NCI-H187 (cell line): Measurements from ENCODE around the gene MBTD1.
"Not testable (repeated sequence)": the region's sequence is repeated elsewhere in the genome, so short reads cannot be mapped to it uniquely, and the experiment has no call there.

Experiments
- DNase-seq, 2 experiments: peaks; one replicate each; lab custom pipeline; 2025; lab: John Stamatoyannopoulos, UW

The MBTD1 gene

DNA sequence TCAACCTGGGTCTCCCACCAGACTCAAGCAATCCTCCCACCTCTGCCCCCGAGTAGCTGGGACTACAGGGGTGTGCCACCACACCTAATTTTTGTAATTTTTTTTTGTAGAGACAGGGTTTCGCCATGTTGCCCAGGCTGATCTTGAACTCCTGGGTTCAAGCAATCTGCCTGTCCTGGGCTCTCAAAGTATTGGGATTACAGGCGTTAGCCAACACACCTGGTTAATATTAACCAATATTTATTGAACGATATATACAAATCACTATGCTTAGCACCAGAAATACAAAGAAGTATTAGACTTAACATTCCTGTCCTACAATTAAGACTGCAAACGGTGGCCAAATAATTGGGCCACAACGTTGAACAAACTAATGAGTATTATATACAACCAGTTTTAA, 4.2 kb downstream of the MBTD1 start:
- no peak for DNase-seq

DNA sequence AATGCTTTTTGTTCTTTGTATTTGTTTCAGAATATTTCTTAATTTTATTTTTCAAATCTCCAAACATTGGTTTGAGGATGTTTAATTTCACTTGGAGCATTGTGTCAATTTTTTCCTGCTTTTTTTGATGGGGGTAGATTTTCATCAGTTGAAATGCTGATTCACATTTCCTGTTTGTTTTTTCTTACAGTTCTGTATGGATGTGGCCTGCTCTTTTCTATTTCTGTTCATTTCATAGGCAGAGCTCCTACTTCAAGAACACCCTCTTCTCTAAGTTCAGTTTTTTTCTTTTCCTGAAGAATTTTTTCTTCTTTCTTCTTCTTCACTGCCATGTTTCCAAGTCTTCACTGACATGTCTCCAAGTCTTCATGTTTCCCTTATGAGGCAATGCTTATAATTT, 8.8 kb downstream of the MBTD1 start:
- DNase-seq = no peak

DNA sequence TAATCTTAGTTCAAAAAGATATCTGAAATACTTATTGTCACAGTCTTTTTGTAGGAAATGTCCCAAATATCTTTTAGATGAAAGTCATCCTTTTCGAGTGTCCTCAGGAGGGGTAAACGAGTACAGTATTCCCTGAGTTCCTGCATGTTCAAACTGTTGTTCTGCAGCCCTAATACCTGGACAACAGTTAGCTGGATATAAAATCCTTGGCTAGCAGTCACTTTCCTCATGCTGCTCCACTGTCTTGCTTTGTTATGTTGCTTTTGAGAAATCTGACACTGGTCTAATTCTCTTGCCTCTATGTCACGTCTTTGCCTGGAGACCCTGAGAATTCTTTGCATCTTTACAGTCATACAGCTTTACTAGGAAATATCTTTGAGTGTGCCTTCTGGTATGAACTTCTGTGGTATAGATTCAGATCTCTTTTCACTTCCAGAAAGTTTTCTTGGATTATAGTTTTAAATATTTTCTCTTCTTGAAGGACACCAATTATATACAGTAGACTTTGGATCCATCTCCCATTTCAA, 9.5 kb downstream of the MBTD1 start:
- no peak for DNase-seq

DNA sequence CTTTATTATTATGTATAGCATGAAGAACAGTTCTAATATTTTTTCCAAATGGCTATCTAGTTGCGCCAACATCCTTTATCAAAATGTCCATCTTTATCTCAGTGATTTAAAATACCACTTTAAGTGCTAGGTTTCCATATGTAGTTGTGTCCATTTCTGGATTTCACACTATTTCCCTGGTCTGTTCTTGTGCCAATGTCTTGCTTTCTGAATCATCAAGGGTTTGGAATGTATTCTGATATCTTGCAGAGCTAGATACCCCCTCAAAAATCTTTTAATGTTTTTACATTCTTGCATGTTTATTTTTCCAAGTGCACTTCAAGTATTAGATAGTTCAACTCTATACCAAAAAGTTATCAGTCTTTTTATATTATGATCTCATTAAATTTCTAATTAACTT, 14.3 kb downstream of the MBTD1 start:
- no peak for DNase-seq

DNA sequence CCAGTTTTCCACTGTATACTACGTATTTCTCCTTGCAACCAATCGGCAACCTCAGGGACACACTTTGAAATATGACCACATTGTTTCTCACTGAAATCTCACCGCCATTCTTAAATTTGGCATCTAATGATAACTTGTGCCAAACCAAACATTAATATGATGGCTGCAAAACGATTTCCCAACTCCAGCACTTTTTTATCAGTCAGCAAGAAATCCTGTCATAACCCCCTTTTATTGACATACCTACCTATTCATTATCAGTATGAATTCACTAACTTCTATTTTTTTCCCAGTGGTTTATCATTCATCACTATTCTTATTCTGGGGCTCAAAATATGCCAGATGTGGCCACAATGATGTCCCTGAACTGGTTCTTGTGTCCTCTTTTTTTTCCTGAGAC, 15.8 kb downstream of the MBTD1 start:
- no peak for DNase-seq

DNA sequence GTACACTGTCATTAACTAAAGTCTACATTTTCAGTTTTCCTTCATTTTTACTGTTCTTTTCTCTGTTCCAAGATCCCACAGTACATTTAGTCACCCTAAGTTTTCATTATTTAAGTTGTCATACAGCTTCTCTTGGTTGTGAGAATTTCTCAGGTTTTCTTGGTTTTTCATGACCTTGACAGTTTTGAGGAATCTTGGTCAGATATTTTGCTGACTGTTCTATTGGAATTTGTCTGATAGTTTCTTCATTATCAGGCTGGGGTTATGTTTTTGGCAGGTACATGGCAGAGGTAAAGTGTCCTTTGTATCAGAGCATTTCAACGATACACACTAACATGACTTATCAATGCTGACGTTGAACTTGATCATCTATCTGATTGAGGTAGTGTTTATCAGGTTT, 19.6 kb downstream of the MBTD1 start:
- no peak for DNase-seq

DNA sequence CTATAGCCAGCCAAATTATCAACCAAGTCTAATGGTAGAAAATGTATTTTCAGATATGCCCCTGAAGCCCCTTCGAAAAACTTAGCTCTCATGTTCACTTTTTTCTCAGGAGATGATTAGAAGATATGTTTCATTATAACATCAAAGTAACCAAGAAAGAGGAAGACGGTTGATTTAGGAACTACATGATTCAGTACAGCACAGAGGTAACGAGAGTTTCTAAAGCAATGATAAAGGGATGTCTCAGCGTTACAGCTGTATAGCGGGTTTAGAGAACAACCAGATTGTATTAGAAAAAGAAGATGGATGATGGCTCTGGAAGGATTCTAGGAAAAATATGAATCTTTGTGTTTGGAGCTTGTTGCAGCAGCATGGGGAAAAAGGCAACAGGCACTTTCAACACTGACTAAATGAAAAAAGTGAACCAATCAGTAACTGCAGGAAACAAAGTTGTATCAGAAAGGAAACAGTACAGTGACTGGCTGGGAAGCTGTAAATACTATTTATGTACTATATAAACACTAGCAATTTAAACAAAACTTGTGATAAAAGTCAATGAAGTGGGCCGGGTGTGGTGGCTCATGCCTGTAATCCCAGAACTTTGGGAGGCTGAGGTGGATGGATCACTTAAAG, 21.5 kb downstream of the MBTD1 start:
- no peak for DNase-seq

DNA sequence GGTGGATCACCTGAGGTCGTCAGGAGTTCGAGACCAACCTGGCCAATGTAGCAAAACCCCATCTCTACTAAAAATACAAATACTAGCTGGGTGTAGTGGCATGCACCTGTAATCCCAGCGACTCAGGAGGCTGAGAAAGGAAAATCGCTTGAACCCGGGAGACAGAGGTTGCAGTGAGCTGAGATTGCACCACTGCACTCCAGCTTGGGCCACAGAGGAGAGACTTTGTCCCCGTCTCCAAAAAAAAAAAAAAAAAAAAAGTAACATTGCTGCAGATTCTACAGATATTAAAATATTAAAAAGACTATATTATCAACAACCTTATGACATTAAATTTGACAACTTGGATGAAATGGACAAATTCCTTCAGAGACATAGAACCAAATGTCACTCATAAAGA, 25.7 kb downstream of the MBTD1 start:
- no peak for DNase-seq

DNA sequence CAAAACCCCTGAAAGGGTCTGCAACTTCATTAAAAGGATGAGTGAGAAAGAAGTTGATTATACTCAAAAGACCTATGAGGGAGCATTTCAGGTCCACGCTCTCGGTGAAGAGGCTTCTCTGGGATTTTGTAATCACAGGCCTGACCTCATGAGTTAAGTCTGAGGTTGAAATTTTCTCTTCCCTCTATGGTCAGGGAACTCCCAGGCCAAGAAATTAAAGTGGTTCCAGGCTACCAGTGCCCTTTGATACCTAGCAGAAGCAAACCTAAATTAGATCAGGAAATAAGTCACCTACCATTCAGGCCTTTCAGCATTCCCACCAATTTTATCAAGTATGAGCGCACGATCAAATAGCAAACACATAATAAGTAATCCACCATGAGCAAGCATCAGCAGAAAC, 27.9 kb downstream of the MBTD1 start:
- DNase-seq = no peak

DNA sequence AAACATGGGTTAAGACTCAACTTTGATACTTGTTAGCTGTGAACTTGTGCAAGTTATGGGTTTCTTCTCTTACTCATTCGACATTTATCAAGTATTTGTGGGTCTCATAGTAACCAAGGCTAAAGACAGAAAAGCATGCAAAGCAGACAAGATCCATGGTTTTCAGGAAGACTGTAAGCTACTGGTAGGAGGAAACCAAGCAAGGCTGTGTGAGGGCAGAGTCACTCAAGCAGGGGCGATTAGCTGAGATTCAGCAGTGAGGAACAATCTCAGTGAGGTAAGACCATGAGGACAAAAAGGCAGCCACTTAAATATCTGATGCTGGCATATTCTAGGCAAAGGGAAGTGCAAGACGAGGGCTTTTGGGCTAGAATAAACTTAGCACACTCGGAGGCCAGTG, 29.5 kb downstream of the MBTD1 start:
- no peak for DNase-seq

DNA sequence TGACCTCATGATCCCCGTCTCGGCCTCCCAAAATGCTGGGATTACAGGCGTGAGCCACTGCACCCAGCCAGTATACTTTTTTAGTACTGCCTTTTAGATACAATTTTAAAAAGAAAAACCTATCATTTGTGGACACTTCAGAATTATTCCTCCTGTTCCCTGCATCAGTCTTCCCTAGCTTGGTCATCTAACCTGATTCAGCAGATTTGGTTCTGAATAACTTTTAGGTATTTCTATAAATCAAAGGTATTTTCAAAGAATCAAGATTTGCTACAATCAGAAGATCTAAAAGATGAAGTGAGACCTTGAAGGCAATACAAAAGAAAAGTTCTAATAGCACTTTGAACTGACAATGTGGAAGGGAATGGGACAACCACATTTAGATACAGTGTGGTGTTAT, 30.0 kb downstream of the MBTD1 start:
- DNase-seq = no peak

DNA sequence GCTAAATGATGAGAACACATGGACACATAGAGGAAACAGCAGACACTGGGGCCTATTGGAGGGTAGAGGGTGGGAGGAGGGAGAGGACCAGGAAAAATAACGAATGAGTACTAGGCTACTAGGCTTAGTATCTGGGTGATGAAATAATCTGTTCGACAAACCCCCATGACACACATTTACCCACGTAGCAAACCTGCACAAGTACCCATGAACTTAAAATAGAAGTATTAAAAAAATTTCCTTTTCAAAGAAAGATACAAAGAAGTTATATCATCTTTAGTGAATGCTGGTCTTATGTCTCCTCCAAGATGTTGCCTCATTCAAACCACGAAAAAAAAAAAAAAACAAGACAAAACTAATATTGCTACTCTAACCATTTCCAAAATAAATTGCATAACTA, 31.7 kb downstream of the MBTD1 start:
- no peak for DNase-seq

DNA sequence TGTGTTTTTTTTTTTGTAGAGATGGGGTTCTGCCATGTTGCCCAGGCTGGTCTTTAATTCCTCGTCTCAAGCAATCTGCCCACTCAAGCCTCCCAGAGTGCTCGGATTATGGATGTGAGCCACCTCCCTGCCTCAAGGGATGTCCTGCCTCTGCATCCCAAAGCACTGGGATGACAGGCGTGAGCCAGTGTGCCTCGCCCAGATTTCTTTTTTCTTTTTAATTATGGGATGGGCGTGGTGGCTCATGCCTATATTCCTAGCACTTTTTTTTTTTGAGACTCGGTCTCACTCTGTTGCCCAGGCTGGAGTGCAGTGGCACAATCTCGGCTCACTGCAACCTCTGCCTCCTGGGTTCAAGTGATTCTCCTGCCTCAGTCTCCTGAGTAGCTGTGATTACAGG, 34.3 kb downstream of the MBTD1 start:
- DNase-seq = not testable (repeated sequence)

DNA sequence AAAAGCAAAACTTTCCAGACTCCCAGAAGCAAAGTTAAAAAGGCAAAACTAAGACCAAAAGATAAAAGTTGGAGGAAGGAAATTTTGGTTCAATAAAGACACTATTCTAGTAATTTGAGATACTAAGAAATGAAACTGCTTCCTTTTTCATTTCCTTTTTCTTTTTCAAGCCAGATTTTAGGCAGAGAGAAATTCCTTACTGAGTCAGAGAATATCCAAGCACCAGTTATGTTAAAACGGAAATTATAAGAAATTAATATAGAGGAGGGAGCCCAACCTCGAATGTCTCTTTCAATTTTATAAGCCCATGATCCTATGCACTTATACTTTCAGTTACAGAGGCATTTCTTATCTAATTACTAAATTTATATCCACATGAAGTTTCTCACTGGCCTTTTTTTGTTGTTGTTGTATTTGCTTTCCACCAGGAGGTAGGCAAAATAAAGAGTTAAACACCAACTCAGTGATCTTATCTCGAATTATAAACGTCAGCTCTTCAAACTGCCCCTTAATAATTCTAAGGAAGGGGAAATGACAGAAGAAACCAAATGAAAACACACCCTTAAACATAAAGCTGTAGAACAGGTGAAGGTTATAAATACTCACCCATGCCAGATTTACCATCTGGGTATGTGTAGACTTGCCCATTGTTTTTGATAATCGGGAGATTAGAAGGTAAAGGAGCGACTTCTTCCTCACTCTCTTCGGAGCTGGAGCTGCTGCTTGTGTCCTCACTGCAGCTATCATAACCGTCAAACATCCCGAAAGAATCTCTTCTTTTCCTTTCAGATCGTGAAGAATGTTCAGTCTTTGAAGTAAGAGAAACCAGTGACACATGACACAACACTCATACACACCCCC, 35.2 kb downstream of the MBTD1 start:
- no peak for DNase-seq

DNA sequence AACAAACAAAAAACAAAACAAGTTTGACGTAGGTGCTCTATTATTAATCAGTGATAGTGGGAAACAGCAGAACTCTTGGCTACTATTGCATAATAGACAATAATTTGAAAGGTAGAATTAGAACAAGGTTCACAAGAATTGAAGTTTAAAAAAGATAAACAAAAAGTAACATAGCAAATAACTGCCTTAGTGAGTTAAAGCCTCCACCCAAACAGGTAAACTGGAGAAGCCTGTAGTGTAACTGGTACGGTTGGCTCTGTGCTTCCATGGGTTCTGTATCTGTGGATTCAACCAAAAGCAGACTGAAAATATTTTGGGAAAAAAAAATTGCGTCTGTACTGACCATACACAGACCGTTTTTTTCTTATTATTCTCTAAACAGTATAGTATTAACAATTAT, 38.5 kb downstream of the MBTD1 start:
- no peak for DNase-seq

DNA sequence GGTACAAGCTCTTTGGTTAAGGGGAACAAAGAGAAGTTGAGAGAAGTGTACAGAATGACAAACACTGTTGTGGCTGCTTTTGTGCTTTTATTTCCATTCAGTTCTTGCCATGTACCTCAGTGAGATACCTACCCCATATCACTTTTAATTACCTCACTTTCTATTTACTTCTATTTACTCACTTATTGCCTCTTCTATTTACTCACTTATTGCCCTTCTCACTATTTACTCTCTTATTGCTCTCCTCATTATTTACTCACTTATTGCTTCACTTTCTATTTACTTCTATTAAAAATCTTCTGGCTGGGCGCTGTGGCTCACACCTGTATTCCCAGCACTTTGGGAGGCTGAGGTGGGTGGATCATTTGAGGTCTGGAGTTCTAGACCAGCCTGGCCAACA, 41.9 kb downstream of the MBTD1 start:
- no peak for DNase-seq

DNA sequence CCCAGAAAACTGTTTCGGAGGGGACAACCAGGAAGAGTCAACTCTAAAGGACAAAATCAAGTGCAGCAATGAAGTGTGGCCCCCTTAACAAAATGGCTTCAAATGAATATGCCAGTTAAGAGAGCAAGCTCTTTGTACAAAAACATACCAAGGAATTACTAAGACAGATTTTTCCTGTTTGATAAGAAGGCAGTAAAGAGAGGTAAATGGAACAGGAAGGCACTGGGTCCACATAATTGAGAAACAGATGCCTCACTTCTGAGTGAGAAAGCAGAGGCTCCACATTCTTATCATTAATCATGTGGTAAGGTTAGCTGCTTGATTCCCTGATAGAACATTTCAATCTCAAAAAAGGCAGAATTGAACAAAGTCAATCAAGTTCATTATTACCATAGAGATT, 44.9 kb downstream of the MBTD1 start:
- no peak for DNase-seq

DNA sequence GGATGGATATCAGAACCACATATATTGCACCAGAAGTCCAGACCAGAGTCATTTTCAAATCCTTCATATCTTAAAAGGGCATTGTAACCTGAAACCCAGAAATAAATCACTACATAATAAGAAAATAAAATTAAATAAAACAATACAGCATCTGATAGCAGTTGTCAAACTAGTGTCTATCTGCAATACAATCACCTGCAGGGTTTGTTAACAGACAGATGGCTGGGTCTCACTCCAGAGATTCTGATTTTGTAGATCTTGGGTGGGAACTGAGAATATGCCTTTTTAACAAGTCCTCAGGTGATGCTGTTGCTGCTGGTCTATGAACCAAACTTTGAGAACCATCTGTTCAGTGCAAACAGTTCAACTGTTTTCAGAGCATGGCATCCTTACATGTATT, 56.0 kb downstream of the MBTD1 start:
- DNase-seq = no peak

DNA sequence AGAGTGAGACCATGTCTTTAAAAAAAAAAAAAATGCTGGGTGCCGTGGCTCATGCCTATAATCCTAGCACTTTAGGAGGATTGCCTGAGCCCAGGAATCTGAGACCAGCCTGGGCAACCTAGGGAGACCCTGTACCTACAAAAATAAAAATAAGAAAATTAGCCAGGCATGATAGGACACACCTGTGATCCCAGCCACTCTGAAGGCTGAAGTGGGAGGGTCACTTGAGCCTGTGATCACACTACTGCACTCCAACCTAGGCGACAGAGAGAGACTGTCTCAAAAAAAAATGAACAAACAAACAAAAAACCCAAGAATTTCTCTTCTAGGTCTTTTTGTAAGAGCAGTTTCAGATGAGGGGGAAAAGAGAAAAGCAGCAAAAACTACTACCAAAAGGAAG, 59.0 kb downstream of the MBTD1 start:
- no peak for DNase-seq

DNA sequence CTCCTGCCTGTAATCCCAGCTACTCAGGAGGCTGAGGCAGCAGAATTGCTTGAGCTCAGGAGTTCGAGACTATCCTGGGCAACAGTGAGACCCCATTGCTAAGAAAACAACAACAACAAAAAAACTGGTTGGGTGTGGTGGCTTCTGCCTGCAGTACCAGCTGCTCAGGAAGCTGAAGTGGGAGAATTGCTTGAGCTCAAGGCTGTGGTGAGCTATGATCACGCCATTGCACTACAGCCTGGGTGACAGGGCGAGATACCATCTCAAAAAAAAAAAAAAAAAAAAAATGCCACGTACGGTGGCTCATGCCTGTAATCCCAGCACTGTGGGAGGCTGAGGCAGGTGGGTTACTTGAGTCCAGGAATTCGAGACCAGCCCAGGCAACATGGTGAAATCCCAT, 59.6 kb downstream of the MBTD1 start:
- DNase-seq = no peak

DNA sequence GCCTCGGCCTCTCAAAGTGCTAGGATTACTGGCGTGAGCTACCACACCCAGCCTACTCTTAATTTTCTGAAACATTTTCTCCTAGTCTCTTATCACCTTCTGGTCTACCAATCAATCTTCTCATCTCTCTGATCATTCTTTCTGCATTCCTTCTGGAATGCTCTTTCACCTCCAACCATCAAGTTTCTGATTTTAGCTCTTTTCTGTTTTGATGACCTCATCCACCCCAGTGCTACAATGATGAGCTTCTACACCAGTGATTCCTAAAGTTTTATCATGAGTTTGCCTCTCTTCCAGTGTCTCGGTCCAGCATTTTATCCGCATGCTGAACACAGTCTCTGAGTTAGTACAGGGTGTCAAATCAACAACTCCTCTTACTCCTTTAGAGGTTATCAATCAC, 62.1 kb downstream of the MBTD1 start:
- no peak for DNase-seq

DNA sequence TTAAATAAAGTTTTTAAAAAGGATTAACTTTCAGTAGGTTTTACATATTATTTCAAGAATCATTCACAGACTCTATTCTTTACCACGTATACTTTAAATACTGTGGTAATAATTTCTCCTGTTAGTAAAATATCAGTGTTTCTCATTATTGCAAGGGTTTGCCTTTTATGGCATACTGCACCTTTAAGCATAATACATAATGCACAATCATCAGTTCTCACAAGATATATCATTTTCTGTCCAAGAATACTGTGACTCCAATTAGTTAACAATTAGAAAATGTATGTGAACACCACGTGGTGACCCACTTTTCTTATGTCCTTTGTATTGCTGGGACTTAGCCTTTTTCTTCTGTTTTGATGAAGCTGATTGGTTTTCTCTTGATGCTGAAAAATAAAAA, 68.0 kb downstream of the MBTD1 start:
- DNase-seq = no peak

DNA sequence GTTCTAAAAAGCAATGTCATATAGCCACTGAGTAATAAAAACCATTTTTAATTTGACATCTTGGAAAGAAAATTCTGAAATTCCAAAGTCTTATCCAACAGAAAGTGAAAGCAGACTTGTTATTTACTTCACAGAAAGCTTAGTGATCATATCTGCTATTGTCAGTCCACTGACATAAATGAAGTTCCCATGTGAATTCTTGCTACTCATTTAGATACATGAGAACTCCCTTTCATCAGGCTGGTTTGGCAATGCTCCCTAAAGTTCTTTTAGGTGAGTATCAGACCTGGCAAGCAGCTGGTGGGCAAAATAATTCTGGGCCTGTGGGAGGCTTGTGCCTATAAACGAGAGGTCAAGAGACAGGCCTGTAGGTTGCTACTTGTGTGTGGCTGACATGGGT, 70.2 kb downstream of the MBTD1 start:
- no peak for DNase-seq

DNA sequence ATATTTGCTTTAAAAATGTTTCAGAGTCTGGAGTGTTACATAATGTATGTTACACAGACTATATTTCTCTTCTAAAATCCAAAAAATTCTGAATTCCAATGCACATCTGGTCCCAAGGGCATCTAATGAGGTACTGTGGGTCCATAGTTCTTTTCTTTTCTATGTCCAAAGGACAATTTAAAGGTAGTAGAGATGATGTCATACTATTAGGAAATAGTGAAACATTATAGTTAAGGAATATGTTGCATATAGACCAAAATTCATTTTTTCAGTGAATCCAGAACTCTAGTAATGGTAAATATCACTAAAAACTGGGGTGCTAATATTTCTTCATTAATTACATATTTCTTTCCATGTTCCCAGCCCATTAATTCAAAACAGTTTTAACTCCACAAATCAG, 70.7 kb downstream of the MBTD1 start:
- no peak for DNase-seq
